ENCODE measurements around the gene HCAR1.

Gene HCAR1

DNA sequence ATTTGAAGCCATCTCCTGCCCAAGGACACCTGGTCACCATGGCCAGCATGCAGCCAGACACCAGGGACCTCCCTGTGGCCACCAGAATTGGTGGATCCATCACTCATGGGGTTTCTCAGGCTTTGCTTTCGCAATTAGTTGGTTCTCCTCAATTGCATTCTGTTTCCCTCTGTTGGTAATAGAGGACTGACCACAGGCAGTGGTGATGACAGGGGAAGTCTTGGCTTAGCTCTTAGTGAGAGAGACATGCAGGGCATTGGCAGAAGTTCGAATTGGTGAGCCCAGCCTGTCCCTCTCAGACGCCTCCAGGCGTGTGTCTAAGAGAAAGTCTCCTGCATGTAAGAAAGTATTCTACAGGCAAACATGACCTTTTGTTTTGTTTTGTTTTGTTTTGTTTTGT lies 48.8 kb downstream of the HCAR1 start:
- no peak for TF ChIP-seq GATA3 (IDR thresholded peaks at IDR 0.05; ENCODE audit: low read depth, low read length)
- no peak for TF ChIP-seq GATA2 (IDR thresholded peaks at IDR 0.05; ENCODE audit: low read depth, low read length)

Measured in SH-SY5Y (cell line).